AG04450 (cell line): Measurements from ENCODE around the gene PREX1. TPM values are rescaled to one million over a fixed set of nuclear protein-coding genes. Genes with fewer than 3 reads are reported as not detected.

ENCODE experiments used
- CTCF ChIA-PET: fragments of 300-600, 350-600 bp; formaldehyde crosslinking; extraction: SDS; loops from one replicate; lab custom pipeline; 2022; ENCODE audit warnings: antibody characterized with exemption, inconsistent platforms; lab: Charles Lee
- POLR2A ChIA-PET: fragments of 350-600 bp; formaldehyde crosslinking; extraction: SDS; loops from one replicate; lab custom pipeline; 2021; ENCODE audit warnings: antibody characterized with exemption, inconsistent platforms; lab: Yijun Ruan, JAX
- DNase-seq: peaks from one replicate; pipeline ENCODE4 v3.0.0-alpha.2; 2011; ENCODE audit warnings: low read depth, low spot score
- H3K27ac ChIP-seq: one replicate; pipeline ENCODE4 v1.5.1; 2012; ENCODE audit warnings: low read depth, low read length, control low read depth
- H3K27me3 ChIP-seq: one replicate; pipeline ENCODE4 v1.6.0; 2012; ENCODE audit warnings: low read length; ENCODE audit not compliant: control insufficient read depth, insufficient read depth
- H3K4me3 ChIP-seq: 2 replicates; pipeline ENCODE4 v1.5.1; 2011; ENCODE audit warnings: mild to moderate bottlenecking, low read depth, low read length, control low read depth
- H3K9me3 ChIP-seq: 2 replicates; pipeline ENCODE4 v1.5.1; 2012; ENCODE audit warnings: low read length; ENCODE audit not compliant: control insufficient read depth, insufficient read depth
- polyA plus RNA-seq: library from polyadenylated mRNA; depleted of rRNA; stranded (reverse); fragments of >200 nt; gene quantifications from 2 replicates; pipeline ENCODE4 v1.2.3, GENCODE V29; 2011
- TF ChIP-seq, protein P1 (sequence below): IDR thresholded peaks from 2 replicates; pipeline ENCODE4 v1.5.1; 2011; ENCODE audit warnings: low read depth, low read length, control low read depth, inconsistent platforms

PREX1 gene
- polyA plus RNA-seq, 1 experiment, result 0.69 TPM

DNA sequence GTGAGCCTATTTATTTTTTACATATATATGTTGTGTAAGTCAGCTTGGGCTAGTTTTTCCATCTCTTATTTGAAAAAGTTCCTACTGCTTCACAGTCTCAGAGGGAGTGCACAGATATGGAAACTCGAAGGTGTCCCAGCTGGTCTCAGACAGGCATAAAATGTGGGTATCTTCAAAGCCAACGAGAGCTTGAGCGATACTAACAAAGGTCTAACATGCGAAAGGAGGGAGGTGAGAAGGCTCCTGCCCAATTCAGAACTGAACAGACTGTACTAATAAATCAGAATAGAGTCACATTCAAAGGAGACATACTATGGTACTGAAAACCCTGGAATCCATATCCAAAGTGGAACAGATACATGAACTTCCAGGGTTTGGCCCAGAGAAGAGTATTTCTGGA is 113.0 kb downstream of the PREX1 start:
- TF ChIP-seq, protein P1, sequence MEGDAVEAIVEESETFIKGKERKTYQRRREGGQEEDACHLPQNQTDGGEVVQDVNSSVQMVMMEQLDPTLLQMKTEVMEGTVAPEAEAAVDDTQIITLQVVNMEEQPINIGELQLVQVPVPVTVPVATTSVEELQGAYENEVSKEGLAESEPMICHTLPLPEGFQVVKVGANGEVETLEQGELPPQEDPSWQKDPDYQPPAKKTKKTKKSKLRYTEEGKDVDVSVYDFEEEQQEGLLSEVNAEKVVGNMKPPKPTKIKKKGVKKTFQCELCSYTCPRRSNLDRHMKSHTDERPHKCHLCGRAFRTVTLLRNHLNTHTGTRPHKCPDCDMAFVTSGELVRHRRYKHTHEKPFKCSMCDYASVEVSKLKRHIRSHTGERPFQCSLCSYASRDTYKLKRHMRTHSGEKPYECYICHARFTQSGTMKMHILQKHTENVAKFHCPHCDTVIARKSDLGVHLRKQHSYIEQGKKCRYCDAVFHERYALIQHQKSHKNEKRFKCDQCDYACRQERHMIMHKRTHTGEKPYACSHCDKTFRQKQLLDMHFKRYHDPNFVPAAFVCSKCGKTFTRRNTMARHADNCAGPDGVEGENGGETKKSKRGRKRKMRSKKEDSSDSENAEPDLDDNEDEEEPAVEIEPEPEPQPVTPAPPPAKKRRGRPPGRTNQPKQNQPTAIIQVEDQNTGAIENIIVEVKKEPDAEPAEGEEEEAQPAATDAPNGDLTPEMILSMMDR, result no peak
- ChIA-PET POLR2A (no interaction called here), CTCF (no interaction called here)
- no peak for DNase-seq
- Histone ChIP-seq H3K27me3 (no peaks in the 10 kb centered on the region), H3K4me3 (no peak overlapping the region), H3K9me3 (no peaks in the 10 kb centered on the region), H3K27ac (no peak overlapping the region)

DNA sequence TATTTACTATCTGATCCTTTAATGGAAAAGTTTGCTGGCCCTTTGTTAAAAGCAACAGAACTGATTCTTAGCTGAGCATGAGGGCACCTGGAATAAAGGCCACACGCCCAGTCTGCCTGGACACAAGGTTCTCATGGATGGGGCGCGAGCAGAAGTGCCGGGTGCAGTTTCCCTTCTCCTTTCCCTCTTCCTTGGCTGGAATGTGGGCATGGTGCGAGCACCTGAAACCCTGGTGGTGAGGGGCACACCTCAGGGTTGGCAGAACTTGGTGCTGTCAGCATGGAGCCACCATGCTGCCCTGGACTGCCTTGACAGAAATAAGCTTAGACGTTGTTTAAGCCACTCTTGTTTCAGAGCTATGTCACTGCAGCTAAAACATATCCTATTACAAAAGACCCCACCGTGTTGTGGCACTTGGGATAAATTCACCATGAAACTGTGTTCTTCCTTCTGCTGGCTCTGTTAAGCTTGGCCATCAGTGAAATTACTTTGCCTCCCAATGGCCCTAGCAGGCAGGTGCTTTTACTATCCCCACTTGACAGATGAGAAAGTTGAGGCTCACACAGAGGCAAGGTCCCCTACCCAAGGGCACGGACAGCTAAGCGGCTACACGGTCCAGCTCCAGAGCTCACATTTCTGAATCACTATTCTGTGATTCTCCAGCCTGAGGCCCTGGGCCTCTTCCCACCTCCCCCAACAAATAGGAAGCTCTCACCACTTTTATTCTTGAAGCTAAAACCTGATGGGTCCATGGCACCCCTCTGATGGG is 115.9 kb downstream of the PREX1 start:
- TF ChIP-seq, protein P1, result no peak
- ChIA-PET CTCF (no interaction called here), POLR2A (no interaction called here)
- Histone ChIP-seq H3K27me3 (peaks cover 2% of the 10 kb centered on the region), H3K27ac (no peak overlapping the region), H3K9me3 (no peaks in the 10 kb centered on the region), H3K4me3 (no peak overlapping the region)
- no peak for DNase-seq

DNA sequence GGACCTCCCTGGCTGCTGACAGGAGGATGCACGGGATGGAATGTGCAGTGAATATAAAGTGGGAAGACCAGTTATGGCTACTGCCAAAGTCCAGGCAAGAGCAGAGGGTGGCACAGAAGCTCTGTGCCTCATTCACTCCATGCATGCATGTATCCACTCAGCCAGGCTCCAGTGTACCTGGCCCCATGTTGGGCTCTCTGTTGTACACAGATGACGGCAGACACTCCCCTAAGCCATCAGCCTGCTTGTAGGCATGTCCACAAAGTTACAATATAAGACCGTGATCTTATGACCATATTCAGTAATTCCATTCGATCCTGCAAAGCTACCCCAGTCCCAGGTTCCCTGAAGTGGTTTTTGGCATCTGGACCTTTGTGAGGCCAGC is 116.8 kb downstream of the PREX1 start:
- TF ChIP-seq, protein P1, result no peak
- DNase-seq, result no peak
- Histone ChIP-seq H3K27ac (no peak overlapping the region), H3K4me3 (no peak overlapping the region), H3K27me3 (peaks cover 2% of the 10 kb centered on the region), H3K9me3 (no peaks in the 10 kb centered on the region)
- ChIA-PET CTCF (no interaction called here), POLR2A (no interaction called here)

DNA sequence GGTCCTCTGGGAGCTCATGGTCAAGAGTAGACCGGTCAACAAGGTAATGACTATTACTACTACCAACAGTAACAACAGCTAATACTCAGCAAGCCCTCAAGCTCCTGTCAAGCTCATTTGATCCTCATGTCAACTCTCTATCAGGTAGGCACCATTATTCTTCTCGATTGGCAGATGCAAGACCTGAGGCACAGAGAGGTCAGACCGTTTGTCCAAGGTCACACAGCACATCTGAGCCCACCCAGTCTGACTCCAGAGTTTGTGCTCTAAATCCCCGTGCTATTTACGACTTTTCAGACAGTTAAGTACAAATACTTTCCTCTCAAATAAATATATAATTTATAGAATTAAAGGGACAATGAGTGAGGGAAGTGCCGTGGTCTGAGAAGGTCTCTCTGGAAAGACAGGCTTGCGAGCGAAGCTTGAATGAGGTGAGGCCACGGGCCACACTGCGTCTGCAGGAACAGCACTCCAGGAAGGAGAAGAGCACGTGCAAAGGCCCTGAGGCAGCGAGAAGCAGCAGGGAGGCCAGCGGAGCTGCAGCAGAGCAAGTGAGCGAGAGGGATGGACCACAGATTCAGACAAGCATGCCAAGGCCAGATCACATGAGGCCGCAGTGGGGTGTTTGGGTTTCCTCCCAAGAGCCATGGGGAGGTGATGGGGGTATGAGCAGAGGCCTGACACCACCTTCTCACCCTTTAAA is 117.3 kb downstream of the PREX1 start:
- Histone ChIP-seq H3K27ac (no peak overlapping the region), H3K27me3 (peaks cover 2% of the 10 kb centered on the region), H3K9me3 (no peaks in the 10 kb centered on the region), H3K4me3 (no peak overlapping the region)
- TF ChIP-seq, protein P1, result no peak
- CTCF ChIA-PET, result no interaction called here
- POLR2A ChIA-PET, result no interaction called here
- DNase-seq, result no peak

DNA sequence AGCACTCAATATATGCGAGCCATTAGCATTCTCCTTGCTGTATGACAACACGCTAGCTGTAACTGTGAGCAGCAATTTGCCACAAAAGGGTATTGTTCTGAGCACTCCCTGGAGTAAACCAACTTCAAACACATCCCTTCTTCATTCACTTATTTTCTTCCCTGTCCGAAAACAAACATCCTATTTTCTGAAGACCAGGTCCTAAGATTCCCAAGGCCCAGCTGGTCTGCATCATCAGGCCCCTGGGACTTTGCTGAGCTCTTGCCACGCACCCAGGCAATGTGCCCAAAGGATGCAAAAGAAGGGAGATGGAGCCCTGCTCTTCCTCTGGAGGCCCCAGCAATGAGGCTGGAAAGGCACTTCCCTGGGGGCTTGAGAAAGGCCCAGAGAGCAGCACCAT is 118.1 kb downstream of the PREX1 start:
- no peak overlapping the region for H3K27ac ChIP-seq
- no peak for DNase-seq
- no peak overlapping the region for H3K4me3 ChIP-seq
- CTCF ChIA-PET, result interaction anchor here (0.7 kb wide), 1 partner anchor 49 kb away, joined by 3 read pairs; no protein-coding TSS in a partner anchor
- TF ChIP-seq, protein P1, result no peak
- POLR2A ChIA-PET, result no interaction called here
- H3K27me3 ChIP-seq, result peaks cover 2% of the 10 kb centered on the region
- H3K9me3 ChIP-seq, result no peaks in the 10 kb centered on the region
